ENCODE measurements around the gene EIF4E3. TPM values are rescaled to one million over a fixed set of nuclear protein-coding genes. Genes with fewer than 3 reads are reported as not detected.

EIF4E3 gene
- polyA plus RNA-seq, 1 donor (not counting 4 experiments of a cell fraction or from before 2014, with no cell fraction given): 2.2 TPM

- no peaks in the 10 kb centered on the region for H3K36me3 ChIP-seq (ENCODE audit: control insufficient read depth in 2 of 2, extremely low read depth in 1 of 2, insufficient read depth in 2 of 2, low read length in 2 of 2)
- no peaks in the 10 kb centered on the region for H3K9me3 ChIP-seq (ENCODE audit: control insufficient read depth, low read depth, low read length)
- H3K4me3 ChIP-seq (ENCODE audit: control insufficient read depth in 2 of 3, extremely low read depth in 1 of 3, insufficient read depth in 2 of 3, low read depth in 1 of 3, low read length in 3 of 3): no peak overlapping the region
- no peaks in the 10 kb centered on the region for H3K27me3 ChIP-seq (ENCODE audit: control insufficient read depth, extremely low read depth, insufficient read depth, low read length)
- H2AFZ ChIP-seq (ENCODE audit: control insufficient read depth, low read length): no peak overlapping the region
- FAIRE-seq (no peak), DNase-seq (ENCODE audit: low read depth, low spot score) (no peak)
- TF ChIP-seq, protein P1, sequence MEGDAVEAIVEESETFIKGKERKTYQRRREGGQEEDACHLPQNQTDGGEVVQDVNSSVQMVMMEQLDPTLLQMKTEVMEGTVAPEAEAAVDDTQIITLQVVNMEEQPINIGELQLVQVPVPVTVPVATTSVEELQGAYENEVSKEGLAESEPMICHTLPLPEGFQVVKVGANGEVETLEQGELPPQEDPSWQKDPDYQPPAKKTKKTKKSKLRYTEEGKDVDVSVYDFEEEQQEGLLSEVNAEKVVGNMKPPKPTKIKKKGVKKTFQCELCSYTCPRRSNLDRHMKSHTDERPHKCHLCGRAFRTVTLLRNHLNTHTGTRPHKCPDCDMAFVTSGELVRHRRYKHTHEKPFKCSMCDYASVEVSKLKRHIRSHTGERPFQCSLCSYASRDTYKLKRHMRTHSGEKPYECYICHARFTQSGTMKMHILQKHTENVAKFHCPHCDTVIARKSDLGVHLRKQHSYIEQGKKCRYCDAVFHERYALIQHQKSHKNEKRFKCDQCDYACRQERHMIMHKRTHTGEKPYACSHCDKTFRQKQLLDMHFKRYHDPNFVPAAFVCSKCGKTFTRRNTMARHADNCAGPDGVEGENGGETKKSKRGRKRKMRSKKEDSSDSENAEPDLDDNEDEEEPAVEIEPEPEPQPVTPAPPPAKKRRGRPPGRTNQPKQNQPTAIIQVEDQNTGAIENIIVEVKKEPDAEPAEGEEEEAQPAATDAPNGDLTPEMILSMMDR (optimal IDR thresholded peaks at IDR 0.05 in 1 of 3, IDR thresholded peaks at IDR 0.05 in 1 of 3, conservative IDR thresholded peaks at IDR 0.05 in 1 of 3; ENCODE audit: extremely low read depth in 1 of 3, insufficient read depth in 2 of 3, low read length in 3 of 3): no peak
- H3K79me2 ChIP-seq (ENCODE audit: control insufficient read depth, insufficient read depth, low read length): no peaks in the 10 kb centered on the region
- dilution Hi-C loops (cut with MboI; ENCODE audit: extremely low pct_ligation_motif_present, low sequenced_read_pairs): no loop called here
- no peak overlapping the region for H3K4me2 ChIP-seq (ENCODE audit: control insufficient read depth, extremely low read depth, insufficient read depth, low read depth, low read length)
- H3K27ac ChIP-seq (ENCODE audit: control insufficient read depth, insufficient read depth, low read length): no peak overlapping the region
- no peaks in the 10 kb centered on the region for H3K9me1 ChIP-seq (ENCODE audit: control insufficient read depth, extremely low read depth, insufficient read depth, low read length)
- peaks cover 9% of the 10 kb centered on the region for H3K4me1 ChIP-seq (ENCODE audit: control insufficient read depth, extremely low read depth, insufficient read depth, low read length)
- H4K20me1 ChIP-seq (ENCODE audit: control insufficient read depth, extremely low read depth, insufficient read depth, low read length): no peaks in the 10 kb centered on the region
- H3K9ac ChIP-seq (ENCODE audit: control insufficient read depth, extremely low read depth, insufficient read depth, low read length): no peak overlapping the region
Measured at GRCh38 chr3:71662568-71662967, 62.6 kb downstream of the EIF4E3 start.

GRCh38 chr3:71662056-71662455 is 63.1 kb downstream of the EIF4E3 start:
- Histone ChIP-seq H2AFZ (ENCODE audit: control insufficient read depth, low read length) (no peak overlapping the region), H3K4me1 (ENCODE audit: control insufficient read depth, extremely low read depth, insufficient read depth, low read length) (peaks cover 9% of the 10 kb centered on the region), H3K27me3 (ENCODE audit: control insufficient read depth, extremely low read depth, insufficient read depth, low read length) (no peaks in the 10 kb centered on the region), H3K79me2 (ENCODE audit: control insufficient read depth, insufficient read depth, low read length) (no peaks in the 10 kb centered on the region), H3K9me3 (ENCODE audit: control insufficient read depth, low read depth, low read length) (no peaks in the 10 kb centered on the region), H4K20me1 (ENCODE audit: control insufficient read depth, extremely low read depth, insufficient read depth, low read length) (no peaks in the 10 kb centered on the region), H3K9ac (ENCODE audit: control insufficient read depth, extremely low read depth, insufficient read depth, low read length) (no peak overlapping the region), H3K27ac (ENCODE audit: control insufficient read depth, insufficient read depth, low read length) (no peak overlapping the region), H3K36me3 (ENCODE audit: control insufficient read depth in 2 of 2, extremely low read depth in 1 of 2, insufficient read depth in 2 of 2, low read length in 2 of 2) (no peaks in the 10 kb centered on the region), H3K4me2 (ENCODE audit: control insufficient read depth, extremely low read depth, insufficient read depth, low read depth, low read length) (no peak overlapping the region), H3K4me3 (ENCODE audit: control insufficient read depth in 2 of 3, extremely low read depth in 1 of 3, insufficient read depth in 2 of 3, low read depth in 1 of 3, low read length in 3 of 3) (no peak overlapping the region), H3K9me1 (ENCODE audit: control insufficient read depth, extremely low read depth, insufficient read depth, low read length) (no peaks in the 10 kb centered on the region)
- TF ChIP-seq, protein P1 (optimal IDR thresholded peaks at IDR 0.05 in 1 of 3, IDR thresholded peaks at IDR 0.05 in 1 of 3, conservative IDR thresholded peaks at IDR 0.05 in 1 of 3; ENCODE audit: extremely low read depth in 1 of 3, insufficient read depth in 2 of 3, low read length in 3 of 3): no peak
- no peak for TF ChIP-seq EZH2 (IDR thresholded peaks at IDR 0.05; ENCODE audit: low read length)
- dilution Hi-C loops (cut with MboI; ENCODE audit: extremely low pct_ligation_motif_present, low sequenced_read_pairs): no loop called here
- FAIRE-seq (peak; percentile 69), DNase-seq (ENCODE audit: low read depth, low spot score) (no peak)
